ENCODE data around the gene NR6A1. TPM values are rescaled to one million over a fixed set of nuclear protein-coding genes. Genes with fewer than 3 reads are reported as not detected.

Gene NR6A1
- total RNA-seq, 2 experiments from 2014 or later: 17.5 to 23.0 TPM

- ChIA-PET CTCF (ENCODE audit: unreplicated experiment) (interaction anchor here (0.6 kb wide), 1 partner anchor 678 kb away, joined by 4 read pairs; no protein-coding TSS in a partner anchor), POLR2A (interaction anchor here (0.6 kb wide), 1 partner anchor 991 kb away, joined by 3 read pairs; no protein-coding TSS in a partner anchor)
- Histone ChIP-seq H3K9me3 (ENCODE audit: low read length) (0 out of 2 replicates have a peak, but pooled peaks cover 4% of the 10 kb centered on the region), H3K4me2 (ENCODE audit: low read length) (no peak overlapping the region), H3K4me1 (ENCODE audit: insufficient read depth, low read length, poor library complexity, severe bottlenecking) (no peaks in the 10 kb centered on the region), H3K79me2 (ENCODE audit: insufficient read depth, low read depth, low read length) (no peaks in the 10 kb centered on the region), H3K27ac (ENCODE audit: low read depth, low read length, poor library complexity, severe bottlenecking) (no peak overlapping the region), H3K4me3 (ENCODE audit: low read depth, low read length, poor library complexity, severe bottlenecking) (no peak overlapping the region), H3K36me3 (ENCODE audit: insufficient read depth, low read length) (no peaks in the 10 kb centered on the region; the same call in 1 of the 2 replicates), H4K20me1 (ENCODE audit: insufficient read depth, low read length) (no peaks in the 10 kb centered on the region), H2AFZ (ENCODE audit: low read length) (no peak overlapping the region), H3K9me2 (ENCODE audit: insufficient read depth, low read length) (no peaks in the 10 kb centered on the region)
- no peak for TF ChIP-seq EZH2phosphoT487 (IDR thresholded peaks at IDR 0.05; ENCODE audit: borderline replicate concordance, low read depth, low read length)
- no peak for TF ChIP-seq CTCF (conservative IDR thresholded peaks at IDR 0.05; ENCODE audit: low read length)
- DNase-seq (ENCODE audit: low spot score): no peak
- intact Hi-C loops (cut with micrococcal nuclease; ENCODE audit: unreplicated experiment): no loop called here
- BruUV-seq (replicated peaks): no TSS peak
These were observed 188.0 kb downstream of the NR6A1 start for GRCh38 chr9:124583134-124583533.

GRCh38 chr9:124580186-124580585 is 190.9 kb downstream of the NR6A1 start:
- CTCF ChIA-PET (ENCODE audit: unreplicated experiment): no interaction called here

More at GRCh38 chr9:124580186-124580585, 190.9 kb downstream of the NR6A1 start:
- Histone ChIP-seq H3K27ac (ENCODE audit: low read depth, low read length, poor library complexity, severe bottlenecking) (no peak overlapping the region), H2AFZ (ENCODE audit: low read length) (no peak overlapping the region), H3K9me2 (ENCODE audit: insufficient read depth, low read length) (no peaks in the 10 kb centered on the region), H3K4me1 (ENCODE audit: insufficient read depth, low read length, poor library complexity, severe bottlenecking) (peaks cover 8% of the 10 kb centered on the region), H4K20me1 (ENCODE audit: insufficient read depth, low read length) (no peaks in the 10 kb centered on the region), H3K79me2 (ENCODE audit: insufficient read depth, low read depth, low read length) (no peaks in the 10 kb centered on the region), H3K4me3 (ENCODE audit: low read depth, low read length, poor library complexity, severe bottlenecking) (no peak overlapping the region), H3K9me3 (ENCODE audit: low read length) (0 out of 2 replicates have a peak, but pooled peaks cover 4% of the 10 kb centered on the region), H3K4me2 (ENCODE audit: low read length) (no peak overlapping the region), H3K36me3 (ENCODE audit: insufficient read depth, low read length) (no peaks in the 10 kb centered on the region; the same call in 1 of the 2 replicates)
- no peak for DNase-seq (ENCODE audit: low spot score)
- no TSS peak for BruUV-seq (replicated peaks)
- intact Hi-C loops (cut with micrococcal nuclease; ENCODE audit: unreplicated experiment): no loop called here
- POLR2A ChIA-PET: no interaction called here
- TF ChIP-seq CTCF (conservative IDR thresholded peaks at IDR 0.05; ENCODE audit: low read length) (no peak), EZH2phosphoT487 (IDR thresholded peaks at IDR 0.05; ENCODE audit: borderline replicate concordance, low read depth, low read length) (no peak)
